Fibroblast of peridontal ligament (primary cell): Measurements from ENCODE around the gene CSK.

Source experiments
- DNase-seq: peaks from one replicate; pipeline ENCODE4 v3.0.0-alpha.2; 2010; ENCODE audit errors: extremely low read depth

Gene CSK

GRCh38 chr15:74787251-74788041, 5.6 kb downstream of the CSK start:
- peak; percentile 53 for DNase-seq

DNA sequence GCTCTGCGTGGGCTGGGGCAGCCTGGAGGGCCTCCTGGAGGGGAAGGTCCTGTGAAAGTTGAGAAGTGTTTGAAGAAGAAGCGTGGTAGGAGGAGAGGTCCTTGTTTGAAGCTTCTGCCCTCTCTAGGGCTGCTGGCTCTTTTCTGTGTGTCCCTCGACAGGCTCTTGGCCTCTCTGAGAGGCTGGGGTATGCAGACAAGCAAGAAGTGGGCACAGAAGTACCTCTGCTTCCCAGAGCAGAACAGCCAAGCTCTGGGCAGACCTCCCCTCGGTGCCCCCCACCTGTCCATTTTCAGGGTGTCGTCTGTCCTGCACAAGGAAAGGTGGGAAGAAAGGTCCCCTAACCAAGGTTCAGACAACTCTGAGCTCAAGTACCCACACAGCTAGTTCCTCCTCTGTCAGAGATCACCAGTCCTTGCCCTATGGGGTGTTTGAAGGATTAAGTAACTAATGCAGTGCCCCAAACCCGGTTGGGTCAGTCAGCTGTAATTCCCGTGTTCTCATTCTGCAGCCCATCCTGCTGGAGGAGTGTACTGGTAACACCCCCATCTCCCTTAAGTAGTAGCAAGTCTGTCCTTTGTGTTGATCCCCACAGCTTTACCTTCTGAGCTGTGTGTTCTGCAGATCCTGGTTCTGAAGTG, 6.3 kb downstream of the CSK start:
- no peak for DNase-seq

DNA sequence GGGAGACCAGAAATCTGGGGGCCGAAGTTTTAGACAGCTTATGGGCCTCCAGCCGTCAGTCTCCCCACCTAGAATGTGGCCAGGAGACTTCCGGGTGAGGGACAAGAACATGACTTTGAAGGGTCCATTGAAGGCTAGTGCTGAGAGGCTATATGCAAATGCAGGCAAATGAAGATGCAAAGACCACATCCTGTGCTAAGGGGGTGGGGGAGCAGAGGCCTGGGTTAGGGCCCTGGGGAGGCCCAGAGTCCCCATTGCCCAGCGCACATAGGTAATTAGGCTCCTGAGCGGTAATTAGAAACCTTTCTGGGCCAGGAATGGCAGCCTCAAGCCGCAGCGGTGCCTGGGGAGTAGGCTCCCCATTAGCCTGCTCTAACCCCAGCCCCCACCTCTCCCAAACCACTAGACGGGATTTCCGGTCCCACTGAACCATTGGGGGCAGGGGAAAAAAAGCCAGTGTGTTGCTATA, 6.8 kb downstream of the CSK start:
- DNase-seq: no peak

DNA sequence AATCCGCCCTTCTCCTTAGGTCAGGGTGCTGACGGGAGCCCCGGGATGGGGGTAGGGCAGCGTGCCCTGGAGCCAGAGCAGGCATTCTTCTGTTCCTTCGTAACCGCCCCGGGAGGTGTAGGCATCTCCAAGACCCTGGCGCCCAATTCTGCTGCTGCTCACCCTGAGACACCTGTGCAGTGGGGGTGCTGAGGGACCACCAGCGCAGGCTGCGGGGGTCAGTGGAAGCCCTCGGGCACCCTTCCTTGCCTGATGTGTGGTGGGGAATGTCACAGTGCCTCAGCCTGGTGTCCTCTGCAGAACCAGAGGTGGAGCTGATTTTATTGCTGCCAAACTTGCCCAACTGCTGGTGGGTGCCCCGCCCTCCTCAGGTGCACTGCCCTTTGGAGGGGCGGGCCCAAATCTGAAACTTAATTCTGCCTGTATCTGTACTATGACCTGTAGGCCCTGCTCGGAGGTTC, 7.3 kb downstream of the CSK start:
- no peak for DNase-seq

DNA sequence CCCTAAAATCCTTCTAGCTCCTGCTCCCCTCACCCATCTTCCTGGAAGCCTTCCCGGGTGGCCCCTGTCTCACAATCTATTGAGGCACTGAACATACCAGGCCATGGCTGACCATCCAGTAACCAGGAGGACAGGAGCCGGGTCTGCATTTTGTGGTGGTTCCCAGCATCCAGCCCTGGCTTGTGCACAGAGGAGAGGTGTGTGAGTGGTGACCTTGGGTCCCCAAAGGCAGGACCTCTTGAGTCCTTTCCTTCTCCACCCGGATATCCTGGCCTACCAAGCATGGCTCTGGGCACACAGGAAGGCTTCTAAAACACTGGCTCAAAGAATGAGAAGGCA, 7.8 kb downstream of the CSK start:
- DNase-seq: no peak

- DNase-seq: peak; percentile 75
Observed at GRCh38 chr15:74790080-74790916, 8.4 kb downstream of the CSK start.

GRCh38 chr15:74791007-74791406, 9.1 kb downstream of the CSK start:
- DNase-seq: no peak

DNA sequence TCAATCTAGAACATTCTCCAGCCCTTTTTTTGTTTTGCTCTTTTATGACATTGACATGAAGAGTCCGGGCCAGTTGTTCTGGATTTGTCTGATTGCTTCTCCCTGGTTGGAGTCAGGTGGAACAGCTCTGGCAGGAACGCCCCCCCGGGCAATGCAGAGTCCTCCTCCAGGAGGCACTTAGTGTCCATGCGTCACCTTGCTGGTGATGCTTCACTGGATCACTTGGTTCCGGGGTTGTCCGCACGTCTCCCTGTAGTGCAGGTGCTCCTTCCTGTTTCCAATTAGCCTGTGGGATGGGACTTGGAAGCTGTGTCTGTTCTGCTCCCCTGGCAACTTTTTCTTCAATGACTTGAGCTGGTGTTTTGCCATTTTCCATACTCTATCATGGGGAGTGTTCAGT, 9.8 kb downstream of the CSK start:
- DNase-seq: no peak

DNA sequence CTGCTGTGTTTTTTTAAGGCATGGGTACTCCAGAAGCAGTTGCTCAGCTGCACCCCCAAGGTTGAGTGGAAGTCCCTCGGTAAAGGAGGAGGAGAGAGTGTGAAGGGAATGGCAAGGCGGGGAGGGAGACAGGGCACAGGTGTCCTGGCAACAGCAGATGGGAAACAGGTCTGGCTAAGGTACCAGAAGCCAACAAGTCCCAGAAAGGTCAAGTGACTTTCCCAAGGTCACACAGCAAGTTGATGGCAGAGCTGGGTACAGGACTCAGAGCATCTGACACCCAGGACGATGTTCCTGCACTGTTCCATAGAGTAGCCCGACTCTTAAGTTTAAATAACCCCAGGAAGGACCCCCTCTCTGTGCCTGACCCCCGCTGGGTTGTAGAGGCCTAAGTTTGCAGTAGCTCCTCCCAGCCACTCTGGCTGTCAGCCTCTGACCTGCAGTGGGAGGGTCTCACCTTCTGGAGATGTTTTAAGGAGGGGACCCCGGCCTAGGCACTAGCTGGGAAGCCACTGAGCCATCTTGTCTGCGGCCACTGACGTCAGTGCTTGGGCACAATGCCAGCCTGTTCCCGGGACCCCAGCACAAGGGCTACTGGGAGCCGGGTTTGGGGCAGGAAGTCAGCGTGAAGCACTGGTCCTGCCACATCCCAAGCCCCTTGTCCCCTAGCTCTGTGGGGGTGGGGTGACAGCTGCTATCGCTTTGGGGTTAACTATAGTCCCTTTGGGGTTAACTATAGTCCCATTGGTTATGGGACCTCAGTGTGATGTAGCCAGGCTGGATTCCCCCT, 10.5 kb downstream of the CSK start:
- no peak for DNase-seq

GRCh38 chr15:74793135-74794028, 11.5 kb downstream of the CSK start:
- no peak for DNase-seq

DNA sequence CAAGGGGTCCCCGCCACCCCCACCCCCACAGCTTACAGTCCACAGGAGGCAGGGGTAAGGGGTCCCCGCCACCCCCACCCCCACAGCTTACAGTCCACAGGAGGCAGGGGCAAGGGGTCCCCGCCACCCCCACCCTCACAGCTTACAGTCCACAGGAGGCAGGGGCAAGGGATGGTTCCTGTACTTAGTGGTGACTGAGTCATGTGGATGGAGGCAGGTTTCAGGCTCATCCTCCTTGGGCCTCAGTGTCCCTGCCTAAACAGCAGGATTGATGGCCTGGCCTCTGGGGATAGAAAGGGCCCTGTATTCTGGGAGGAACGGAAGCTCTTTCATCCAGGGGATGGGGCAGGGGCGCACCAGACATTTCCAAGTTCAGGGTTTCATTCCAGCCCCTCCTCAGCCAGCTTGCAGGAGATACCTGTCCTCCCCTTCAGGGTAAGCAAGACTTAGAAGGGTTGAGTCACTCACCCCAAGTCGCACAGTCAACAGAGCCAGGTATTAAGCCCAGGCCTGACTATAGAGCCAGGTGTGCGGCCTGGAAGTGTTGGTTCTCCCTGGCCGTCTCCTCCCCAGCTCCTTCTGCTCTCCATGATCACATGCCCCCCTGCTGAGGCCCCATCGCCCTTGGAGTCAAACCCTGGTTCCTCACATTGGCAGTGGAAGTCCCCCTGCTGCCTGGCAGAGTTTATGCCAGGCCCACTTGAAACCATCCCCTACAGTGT, 12.5 kb downstream of the CSK start:
- DNase-seq: no peak

- DNase-seq: no peak
Observed at GRCh38 chr15:74794970-74795349, 13.1 kb downstream of the CSK start.

GRCh38 chr15:74795966-74796625, 14.2 kb downstream of the CSK start:
- DNase-seq: no peak

GRCh38 chr15:74798388-74799254, 16.7 kb downstream of the CSK start:
- DNase-seq: no peak

GRCh38 chr15:74799255-74799855, 17.5 kb downstream of the CSK start:
- DNase-seq: no peak

DNA sequence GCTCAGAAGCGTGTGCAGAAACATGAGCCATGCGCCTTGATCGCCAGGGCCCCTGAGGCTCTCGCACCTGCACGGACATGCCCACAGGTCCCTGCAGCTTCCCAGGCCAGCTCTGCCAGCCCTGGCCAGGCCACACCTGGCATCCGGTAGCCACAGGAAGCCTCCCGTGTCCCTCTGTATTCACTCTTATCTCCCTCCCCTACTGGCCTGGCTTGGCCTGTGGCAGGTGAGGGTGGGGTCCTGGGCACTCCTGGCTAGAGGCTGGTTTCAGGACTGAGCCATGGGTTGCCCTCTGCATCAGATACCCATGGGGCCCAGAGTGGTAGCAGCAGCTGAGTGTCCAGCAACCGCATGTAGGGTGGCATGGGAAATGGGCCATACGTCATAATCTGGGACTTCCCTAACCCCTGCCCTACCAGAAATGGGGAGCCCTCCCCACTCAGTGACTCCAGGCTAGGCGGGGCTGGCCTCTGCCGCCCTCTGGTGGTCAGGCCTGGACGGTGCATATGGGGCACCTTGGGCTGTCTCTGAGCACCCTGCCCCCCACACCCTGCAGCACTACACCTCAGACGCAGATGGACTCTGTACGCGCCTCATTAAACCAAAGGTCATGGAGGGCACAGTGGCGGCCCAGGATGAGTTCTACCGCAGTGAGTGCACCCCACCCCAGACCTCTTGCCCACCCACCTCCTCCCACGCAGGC, 18.1 kb downstream of the CSK start:
- DNase-seq: peak; percentile 57

DNA sequence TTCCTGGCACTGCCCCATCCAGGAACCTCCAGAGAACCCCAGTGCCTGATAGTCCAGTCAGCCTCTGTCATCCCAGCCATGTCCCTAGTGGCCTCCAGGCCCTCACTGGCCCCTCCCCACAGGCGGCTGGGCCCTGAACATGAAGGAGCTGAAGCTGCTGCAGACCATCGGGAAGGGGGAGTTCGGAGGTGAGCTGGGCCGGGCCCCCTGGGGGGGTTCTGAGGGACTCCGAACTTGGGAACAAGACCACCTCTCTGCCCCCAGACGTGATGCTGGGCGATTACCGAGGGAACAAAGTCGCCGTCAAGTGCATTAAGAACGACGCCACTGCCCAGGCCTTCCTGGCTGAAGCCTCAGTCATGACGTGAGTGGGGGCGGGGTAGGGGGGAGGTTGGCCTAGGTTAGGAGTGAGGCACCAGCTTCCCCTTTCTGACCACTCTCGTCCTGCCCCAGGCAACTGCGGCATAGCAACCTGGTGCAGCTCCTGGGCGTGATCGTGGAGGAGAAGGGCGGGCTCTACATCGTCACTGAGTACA, 18.7 kb downstream of the CSK start:
- DNase-seq: no peak
